A549 (cell line): ENCODE results near the gene TAF4. TPM values are rescaled to one million over a fixed set of nuclear protein-coding genes. Genes with fewer than 3 reads are reported as not detected.

Experiments used
- ATAC-seq, 2 experiments: fragments of 200-7000 bp in 1 of 2; fragments of >200 bp in 1 of 2; cut with Nextera tagmentation in 1 of 2; cut with Tn5 transposase in 1 of 2; 3 replicates each; pipeline versions ENCODE4 v1.8.0 to v1.9.1; 2018 to 2020; ENCODE audit warnings: mild to moderate bottlenecking in 1 of 2, moderate library complexity in 1 of 2
- CTCF ChIA-PET: fragments of 300-600 bp; sonication (Branson Sonifier 250); formaldehyde crosslinking; extraction: SDS; loops from one replicate; lab custom pipeline; 2021; ENCODE audit warnings: antibody characterized with exemption, inconsistent platforms; lab: Yijun Ruan, JAX
- POLR2A ChIA-PET: fragments of 350-600 bp; formaldehyde crosslinking; extraction: SDS; loops from one replicate; lab custom pipeline; 2021; ENCODE audit warnings: antibody characterized with exemption, inconsistent platforms; lab: Yijun Ruan, JAX
- DNase-seq, 2 experiments: peaks; one replicate each; pipeline versions ENCODE4 v3.0.0 to v3.0.0-alpha.2; 2011 to 2016; ENCODE audit warnings: low read depth in 1 of 2, low spot score in 1 of 2
- FAIRE-seq: peaks from 2 replicates; lab custom pipeline; 2011; peaks lifted over from hg19 to GRCh38; lab: Jason Lieb, UNC
- H3K27ac ChIP-seq, 2 experiments: fragments of >200 bp; sonication (Bioruptor Twin); formaldehyde crosslinking; 3 replicates each; pipeline ENCODE4 v1.5.1; 2016 to 2017
- H3K4me1 ChIP-seq: fragments of >200 bp; sonication (Bioruptor Twin); formaldehyde crosslinking; 3 replicates; pipeline ENCODE4 v1.6.1; 2016
- H3K4me2 ChIP-seq: fragments of >200 bp; sonication (Bioruptor Twin); formaldehyde crosslinking; 3 replicates; pipeline ENCODE4 v1.6.1; 2016
- H3K4me3 ChIP-seq: fragments of >200 bp; sonication (Bioruptor Twin); formaldehyde crosslinking; 3 replicates; pipeline ENCODE4 v1.5.1; 2016
- H3K9me3 ChIP-seq: fragments of >200 bp; sonication (Bioruptor Twin); formaldehyde crosslinking; 3 replicates; pipeline ENCODE4 v1.6.1; 2016
- ATOH8 ChIP-seq: fragments of 250-450 bp; sonication (Bioruptor Pico); IDR thresholded peaks from 2 replicates; pipeline ENCODE4 v1.5.0; 2020; ENCODE audit warnings: low read depth, mild to moderate bottlenecking, moderate library complexity
- BCL3 ChIP-seq: fragments of >200 bp; sonication (Bioruptor Twin); formaldehyde crosslinking; IDR thresholded peaks from 3 replicates; pipeline ENCODE4 v1.6.1; 2016
- BHLHE40 ChIP-seq: IDR thresholded peaks from 2 replicates; pipeline ENCODE4 v1.6.1; 2012; ENCODE audit warnings: low read depth, low read length, inconsistent platforms
- CHD2 ChIP-seq: fragments of 150-350 bp; IDR thresholded peaks from 2 replicates; pipeline ENCODE4 v1.6.1; 2014; ENCODE audit warnings: low read length; ENCODE audit not compliant: partially characterized antibody
- CHD4 ChIP-seq: fragments of 200-600 bp; sonication (generic); IDR thresholded peaks from 2 replicates; pipeline ENCODE4 v1.6.1; 2016; ENCODE audit warnings: antibody characterized with exemption, mild to moderate bottlenecking, borderline replicate concordance
- EHF ChIP-seq: fragments of 250-450 bp; sonication (Bioruptor Pico); IDR thresholded peaks from 2 replicates; pipeline ENCODE4 v1.5.0; 2020; ENCODE audit warnings: mild to moderate bottlenecking
- EP300 ChIP-seq, 2 experiments: fragments of >200 bp; sonication (Bioruptor Twin); formaldehyde crosslinking; IDR thresholded peaks; 2 replicates in 1 of 2; 3 replicates in 1 of 2; pipeline ENCODE4 v1.6.1; 2016 to 2017
- FOSL2 ChIP-seq, 2 experiments: fragments of 450-650 bp in 1 of 2; fragments of >200 bp in 1 of 2; sonication (Bioruptor Twin) in 1 of 2; formaldehyde crosslinking; IDR thresholded peaks; 2 replicates each; pipeline versions ENCODE4 v1.5.0 to v1.6.1; 2016 to 2020; ENCODE audit warnings: mild to moderate bottlenecking in 1 of 2, moderate library complexity in 1 of 2
- FOXS1 ChIP-seq: fragments of 250-450 bp; sonication (Bioruptor Pico); IDR thresholded peaks from 2 replicates; pipeline ENCODE4 v1.5.0; 2020; ENCODE audit warnings: mild to moderate bottlenecking, moderate library complexity
- HES2 ChIP-seq: fragments of >200 bp; sonication (Bioruptor Twin); formaldehyde crosslinking; IDR thresholded peaks from 2 replicates; pipeline ENCODE4 v1.6.1; 2016
- HEYL ChIP-seq: fragments of 250-450 bp; sonication (Bioruptor Pico); IDR thresholded peaks from 2 replicates; pipeline ENCODE4 v1.8.0; 2021; ENCODE audit warnings: mild to moderate bottlenecking, moderate library complexity
- HOXA7 ChIP-seq: fragments of 250-450 bp; sonication (Bioruptor Pico); IDR thresholded peaks from 2 replicates; pipeline ENCODE4 v1.5.0; 2020; ENCODE audit warnings: mild to moderate bottlenecking, moderate library complexity
- HOXB13 ChIP-seq: fragments of 250-450 bp; sonication (Bioruptor Pico); IDR thresholded peaks from 2 replicates; pipeline ENCODE4 v1.5.0; 2020; ENCODE audit warnings: low read depth, mild to moderate bottlenecking, moderate library complexity
- HOXB5 ChIP-seq: fragments of 250-450 bp; sonication (Bioruptor Pico); IDR thresholded peaks from 2 replicates; pipeline ENCODE4 v1.5.0; 2020; ENCODE audit warnings: mild to moderate bottlenecking, moderate library complexity
- JUN ChIP-seq, 2 experiments: fragments of >200 bp; sonication (Bioruptor Twin); formaldehyde crosslinking; IDR thresholded peaks; 2 replicates in 1 of 2; 3 replicates in 1 of 2; pipeline ENCODE4 v1.6.1; 2016 to 2017
- KDM1A ChIP-seq: fragments of 200-600 bp; sonication (generic); IDR thresholded peaks from 2 replicates; pipeline ENCODE4 v1.6.1; 2016; ENCODE audit warnings: low read depth, mild to moderate bottlenecking
- MAFK ChIP-seq: fragments of 450-650 bp; IDR thresholded peaks from 2 replicates; pipeline ENCODE4 v1.6.1; 2014; ENCODE audit not compliant: partially characterized antibody
- MYC ChIP-seq: IDR thresholded peaks from 2 replicates; pipeline ENCODE4 v1.6.1; 2012; ENCODE audit warnings: mild to moderate bottlenecking, inconsistent platforms, low read length, improper control_type of control experiment, borderline replicate concordance
- NFE2L2 ChIP-seq: fragments of 150-350 bp; conservative IDR thresholded peaks from 2 replicates; pipeline ENCODE4 v1.6.1; 2014; ENCODE audit warnings: low read length
- NR3C1 ChIP-seq: fragments of >200 bp; sonication (Bioruptor Twin); formaldehyde crosslinking; IDR thresholded peaks from 3 replicates; pipeline ENCODE4 v1.6.1; 2017
- POLR2A ChIP-seq: IDR thresholded peaks from 2 replicates; pipeline ENCODE4 v1.6.1; 2012; ENCODE audit warnings: mild to moderate bottlenecking, low read length
- POLR2AphosphoS2 ChIP-seq: conservative IDR thresholded peaks from 2 replicates; pipeline ENCODE4 v1.6.1; 2012; ENCODE audit warnings: low read length, improper control_type of control experiment, inconsistent platforms
- RCOR1 ChIP-seq: fragments of 150-350 bp; IDR thresholded peaks from 2 replicates; pipeline ENCODE4 v1.6.1; 2014; ENCODE audit warnings: antibody characterized with exemption, low read length, low read depth
- RNF2 ChIP-seq: fragments of 200-600 bp; sonication (generic); IDR thresholded peaks from 2 replicates; pipeline ENCODE4 v1.6.1; 2016; ENCODE audit warnings: low read depth, mild to moderate bottlenecking, antibody characterized with exemption, moderate library complexity, borderline replicate concordance
- SREBF2 ChIP-seq: fragments of 450-650 bp; IDR thresholded peaks from 2 replicates; pipeline ENCODE4 v1.6.1; 2014; ENCODE audit warnings: mild to moderate bottlenecking, moderate library complexity
- TP53 ChIP-seq: fragments of 250-450 bp; sonication (Bioruptor Pico); IDR thresholded peaks from 2 replicates; pipeline ENCODE4 v1.5.0; 2021; ENCODE audit warnings: mild to moderate bottlenecking, moderate library complexity
- ZC3H11A ChIP-seq: fragments of 450-650 bp; IDR thresholded peaks from 2 replicates; pipeline ENCODE4 v1.6.1; 2014; ENCODE audit warnings: antibody characterized with exemption, mild to moderate bottlenecking
- ZFP36 ChIP-seq: fragments of 450-650 bp; IDR thresholded peaks from 2 replicates; pipeline ENCODE4 v1.6.1; 2014; ENCODE audit warnings: borderline replicate concordance; ENCODE audit not compliant: partially characterized antibody
- ZNF302 ChIP-seq: fragments of 250-450 bp; sonication (Bioruptor Pico); IDR thresholded peaks from 2 replicates; pipeline ENCODE4 v1.9.0; 2021; ENCODE audit warnings: inconsistent platforms, mild to moderate bottlenecking, moderate library complexity
- ZSCAN20 ChIP-seq: fragments of 250-450 bp; sonication (Bioruptor Pico); IDR thresholded peaks from 2 replicates; pipeline ENCODE4 v1.8.0; 2022; ENCODE audit warnings: mild to moderate bottlenecking, moderate library complexity
- WGBS: methylation state at CpG from one replicate; pipeline ENCODE4 v1.1.6; 2017; ENCODE audit errors: missing lambda C conversion rate; 5-methylcytosine and 5-hydroxymethylcytosine counted together
- polyA plus RNA-seq, 4 experiments: library from polyadenylated mRNA; depleted of rRNA in 3 of 4; stranded (reverse); fragments of >200 nt; fragmentation: RNase III in 1 of 4; extraction: RNeasy Plus Mini Kit Qiagen cat#74134 plus additional on column Dnase treatment in 1 of 4; gene quantifications; 2 replicates in 3 of 4; 3 replicates in 1 of 4; pipeline ENCODE4 v1.2.3, GENCODE V29; 2011 to 2017

TAF4 gene
- polyA plus RNA-seq, 2 of the 4 experiments (the other 2 are of a cell fraction) = 6.1 to 11.0 TPM

- DNase-seq (no peak), FAIRE-seq (no peak), ATAC-seq (no peak)
- peaks cover 13% of the 10 kb centered on the region for H3K4me1 ChIP-seq
- H3K4me2 ChIP-seq = no peak overlapping the region
- CTCF ChIA-PET = no interaction called here
- 28% methylated on average over 5 of the region's 5 CpGs for WGBS
- no peak overlapping the region for H3K4me3 ChIP-seq
- H3K27ac ChIP-seq = no peak overlapping the region
- POLR2A ChIA-PET = no interaction called here
- peaks cover 45% of the 10 kb centered on the region for H3K9me3 ChIP-seq
- TF ChIP-seq EP300 (IDR thresholded peaks at IDR 0.05) (no peak), BCL3 (no peak), RCOR1 (no peak), CHD4 (no peak), HEYL (no peak), ATOH8 (no peak), HOXB5 (CRISPR knock-in tag) (no peak)
These were observed 17.6 kb upstream of the TAF4 start for GRCh38 chr20:62083312-62083711.

- whole genome bisulfite sequencing = 36% methylated on average over 15 of the region's 15 CpGs
- no peaks in the 10 kb centered on the region for H3K4me1 ChIP-seq
- FAIRE-seq (no peak), ATAC-seq (no peak), DNase-seq (no peak)
- no peak overlapping the region for H3K27ac ChIP-seq
- peaks cover 55% of the 10 kb centered on the region for H3K9me3 ChIP-seq
- H3K4me3 ChIP-seq = no peak overlapping the region
- TF ChIP-seq NFE2L2 (no peak), ZSCAN20 (CRISPR knock-in tag) (no peak), KDM1A (no peak), HEYL (no peak), ZC3H11A (no peak), BCL3 (no peak), ZFP36 (no peak), ATOH8 (no peak), HOXB5 (CRISPR knock-in tag) (no peak), CHD2 (no peak), JUN (IDR thresholded peaks at IDR 0.05) (no peak), FOXS1 (no peak), FOSL2 (IDR thresholded peaks at IDR 0.05) (no peak), FOSL2 (CRISPR knock-in tag; IDR thresholded peaks at IDR 0.05) (no peak), BHLHE40 (no peak), TP53 (CRISPR knock-in tag) (no peak)
- CTCF ChIA-PET = no interaction called here
- POLR2A ChIA-PET = no interaction called here
- H3K4me2 ChIP-seq = no peak overlapping the region
These were observed 14.7 kb upstream of the TAF4 start for GRCh38 chr20:62080249-62080990.

- 80% methylated on average over 1 of the region's 1 CpG for WGBS
- H3K4me3 ChIP-seq = no peak overlapping the region
- CTCF ChIA-PET = no interaction called here
- ATAC-seq = no peak
- no peak overlapping the region for H3K4me2 ChIP-seq
- H3K4me1 ChIP-seq = no peaks in the 10 kb centered on the region
- peaks cover 65% of the 10 kb centered on the region for H3K9me3 ChIP-seq
- no peak for DNase-seq
- POLR2A ChIA-PET = no interaction called here
- H3K27ac ChIP-seq = no peak overlapping the region
- FAIRE-seq = no peak
- TF ChIP-seq MAFK (no peak), HOXB13 (CRISPR knock-in tag) (no peak), NR3C1 (no peak), RCOR1 (no peak), MYC (no peak), EHF (CRISPR knock-in tag) (no peak), POLR2A (no peak), RNF2 (no peak), SREBF2 (no peak), FOXS1 (no peak), ZNF302 (CRISPR knock-in tag) (no peak), HOXA7 (CRISPR knock-in tag) (no peak), HES2 (no peak), JUN (IDR thresholded peaks at IDR 0.05) (no peak), EP300 (IDR thresholded peaks at IDR 0.05) (no peak), POLR2AphosphoS2 (no peak), CHD4 (no peak)
These were observed 13.5 kb upstream of the TAF4 start for GRCh38 chr20:62079166-62079565.
